ENCODE data around the gene FIBP. TPM values are rescaled to one million over a fixed set of nuclear protein-coding genes. Genes with fewer than 3 reads are reported as not detected.

Gene FIBP
- total RNA-seq, 1 donor from 2014 or later: 77.8 TPM

DNA sequence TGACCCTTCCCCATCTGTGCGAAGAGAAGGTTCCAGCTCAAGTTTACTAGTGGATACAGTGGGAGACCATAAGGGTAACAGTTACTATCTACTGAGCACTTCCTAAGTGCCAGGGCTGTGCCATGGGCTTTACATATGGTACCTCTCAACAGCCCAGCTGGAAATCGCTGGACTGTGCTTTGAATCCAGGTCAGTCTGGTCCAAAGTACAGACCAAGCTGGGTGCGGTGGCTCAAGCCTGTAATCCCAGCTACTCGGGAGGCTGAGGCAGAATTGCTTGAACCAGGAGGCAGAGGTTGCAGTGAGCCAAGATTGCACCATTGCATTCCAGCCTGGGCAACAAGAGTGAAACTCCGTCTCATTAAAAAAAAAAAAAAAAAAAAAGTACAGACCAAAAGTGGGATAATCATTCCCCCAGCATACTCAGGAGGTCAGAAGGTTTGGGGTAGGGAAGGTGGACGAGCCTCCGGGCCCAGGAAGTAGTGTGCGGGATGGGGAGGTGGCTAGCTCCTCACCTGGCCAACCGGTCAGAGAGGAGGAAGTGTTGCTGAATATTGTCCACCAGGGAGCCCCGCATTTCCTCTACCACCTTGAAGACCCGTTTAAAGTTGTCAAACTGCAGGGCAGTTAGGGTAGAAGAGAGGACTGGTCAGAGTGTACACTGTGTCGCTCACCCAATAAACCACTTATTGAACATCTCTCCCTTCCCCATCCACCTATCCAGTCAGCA, 2.3 kb downstream of the FIBP start:
- Mint-ChIP-seq H3K27ac (no peak overlapping the region), H3K4me3 (ENCODE audit: low read depth) (no peak overlapping the region), H3K36me3 (ENCODE audit: insufficient read depth) (peaks cover 6% of the 10 kb centered on the region)

DNA sequence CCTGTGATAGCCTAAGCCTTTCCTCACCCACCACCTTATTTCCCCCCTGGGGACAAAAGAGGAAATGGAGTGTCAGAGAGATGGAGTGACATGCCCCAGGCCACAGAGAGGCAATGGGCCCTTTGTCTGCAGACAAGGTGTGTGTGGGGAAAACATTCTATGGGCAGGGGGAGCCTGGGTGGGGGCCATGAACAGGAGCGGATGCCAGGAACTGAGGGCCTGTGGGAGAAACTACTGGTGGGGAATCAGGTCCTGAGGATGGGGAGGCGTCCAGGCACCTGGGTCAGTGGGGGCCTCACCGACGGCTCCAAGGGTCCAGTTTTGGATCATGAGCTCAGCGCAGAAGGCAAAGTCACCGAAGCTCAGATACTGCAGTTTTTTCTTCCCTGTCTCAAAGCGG, 3.0 kb downstream of the FIBP start:
- no peaks in the 10 kb centered on the region for H3K9me3 Mint-ChIP-seq (ENCODE audit: low read depth)
- peaks cover 29% of the 10 kb centered on the region for H3K4me1 Mint-ChIP-seq (ENCODE audit: low read depth)
- peaks cover 8% of the 10 kb centered on the region for H3K27me3 Mint-ChIP-seq
- H3K4me3 Mint-ChIP-seq (ENCODE audit: low read depth): no peak overlapping the region
- TF ChIP-seq, protein P1, sequence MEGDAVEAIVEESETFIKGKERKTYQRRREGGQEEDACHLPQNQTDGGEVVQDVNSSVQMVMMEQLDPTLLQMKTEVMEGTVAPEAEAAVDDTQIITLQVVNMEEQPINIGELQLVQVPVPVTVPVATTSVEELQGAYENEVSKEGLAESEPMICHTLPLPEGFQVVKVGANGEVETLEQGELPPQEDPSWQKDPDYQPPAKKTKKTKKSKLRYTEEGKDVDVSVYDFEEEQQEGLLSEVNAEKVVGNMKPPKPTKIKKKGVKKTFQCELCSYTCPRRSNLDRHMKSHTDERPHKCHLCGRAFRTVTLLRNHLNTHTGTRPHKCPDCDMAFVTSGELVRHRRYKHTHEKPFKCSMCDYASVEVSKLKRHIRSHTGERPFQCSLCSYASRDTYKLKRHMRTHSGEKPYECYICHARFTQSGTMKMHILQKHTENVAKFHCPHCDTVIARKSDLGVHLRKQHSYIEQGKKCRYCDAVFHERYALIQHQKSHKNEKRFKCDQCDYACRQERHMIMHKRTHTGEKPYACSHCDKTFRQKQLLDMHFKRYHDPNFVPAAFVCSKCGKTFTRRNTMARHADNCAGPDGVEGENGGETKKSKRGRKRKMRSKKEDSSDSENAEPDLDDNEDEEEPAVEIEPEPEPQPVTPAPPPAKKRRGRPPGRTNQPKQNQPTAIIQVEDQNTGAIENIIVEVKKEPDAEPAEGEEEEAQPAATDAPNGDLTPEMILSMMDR (IDR thresholded peaks at IDR 0.05; ENCODE audit: unreplicated experiment): no peak
- DNase-seq (ENCODE audit: low spot score, unreplicated experiment): no peak
- no peak overlapping the region for H3K27ac Mint-ChIP-seq
- H3K36me3 Mint-ChIP-seq (ENCODE audit: insufficient read depth): peaks cover 6% of the 10 kb centered on the region

More for the DNA sequence above, 2.3 kb downstream of the FIBP start:
- Mint-ChIP-seq H3K4me1 (ENCODE audit: low read depth) (peaks cover 30% of the 10 kb centered on the region), H3K9me3 (ENCODE audit: low read depth) (no peaks in the 10 kb centered on the region), H3K27me3 (peaks cover 8% of the 10 kb centered on the region)
- no peak for DNase-seq (ENCODE audit: low spot score, unreplicated experiment)
- TF ChIP-seq, protein P1 (IDR thresholded peaks at IDR 0.05; ENCODE audit: unreplicated experiment): no peak

DNA sequence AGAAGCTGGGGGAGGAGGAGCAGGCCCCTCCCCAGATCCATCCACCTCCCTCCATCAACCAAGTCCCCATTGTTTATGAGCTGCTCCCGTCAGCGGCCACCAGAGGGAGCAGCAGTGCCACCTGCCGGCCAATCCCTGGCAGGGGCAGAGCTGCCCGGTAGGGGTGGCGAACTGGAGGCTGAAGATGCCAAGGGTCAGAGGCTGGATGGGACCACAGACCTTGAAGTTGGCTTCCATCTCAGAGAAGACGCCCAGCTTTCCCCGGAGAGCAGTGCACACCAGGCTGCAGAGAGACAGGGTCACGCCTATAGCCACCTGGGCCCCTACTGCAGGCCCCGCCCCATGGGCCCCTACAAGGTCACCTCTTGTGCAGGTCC, 3.6 kb downstream of the FIBP start:
- TF ChIP-seq, protein P1 (IDR thresholded peaks at IDR 0.05; ENCODE audit: unreplicated experiment): peak; percentile 95
- peak overlapping the region; percentile 86 for H3K27ac Mint-ChIP-seq
- peaks cover 6% of the 10 kb centered on the region for H3K36me3 Mint-ChIP-seq (ENCODE audit: insufficient read depth)
- no peaks in the 10 kb centered on the region for H3K9me3 Mint-ChIP-seq (ENCODE audit: low read depth)
- H3K4me1 Mint-ChIP-seq (ENCODE audit: low read depth): peaks cover 24% of the 10 kb centered on the region
- peaks cover 2% of the 10 kb centered on the region for H3K27me3 Mint-ChIP-seq
- DNase-seq (ENCODE audit: low spot score, unreplicated experiment): peak; percentile 80
- peak overlapping the region; percentile 52 for H3K4me3 Mint-ChIP-seq (ENCODE audit: low read depth)

DNA sequence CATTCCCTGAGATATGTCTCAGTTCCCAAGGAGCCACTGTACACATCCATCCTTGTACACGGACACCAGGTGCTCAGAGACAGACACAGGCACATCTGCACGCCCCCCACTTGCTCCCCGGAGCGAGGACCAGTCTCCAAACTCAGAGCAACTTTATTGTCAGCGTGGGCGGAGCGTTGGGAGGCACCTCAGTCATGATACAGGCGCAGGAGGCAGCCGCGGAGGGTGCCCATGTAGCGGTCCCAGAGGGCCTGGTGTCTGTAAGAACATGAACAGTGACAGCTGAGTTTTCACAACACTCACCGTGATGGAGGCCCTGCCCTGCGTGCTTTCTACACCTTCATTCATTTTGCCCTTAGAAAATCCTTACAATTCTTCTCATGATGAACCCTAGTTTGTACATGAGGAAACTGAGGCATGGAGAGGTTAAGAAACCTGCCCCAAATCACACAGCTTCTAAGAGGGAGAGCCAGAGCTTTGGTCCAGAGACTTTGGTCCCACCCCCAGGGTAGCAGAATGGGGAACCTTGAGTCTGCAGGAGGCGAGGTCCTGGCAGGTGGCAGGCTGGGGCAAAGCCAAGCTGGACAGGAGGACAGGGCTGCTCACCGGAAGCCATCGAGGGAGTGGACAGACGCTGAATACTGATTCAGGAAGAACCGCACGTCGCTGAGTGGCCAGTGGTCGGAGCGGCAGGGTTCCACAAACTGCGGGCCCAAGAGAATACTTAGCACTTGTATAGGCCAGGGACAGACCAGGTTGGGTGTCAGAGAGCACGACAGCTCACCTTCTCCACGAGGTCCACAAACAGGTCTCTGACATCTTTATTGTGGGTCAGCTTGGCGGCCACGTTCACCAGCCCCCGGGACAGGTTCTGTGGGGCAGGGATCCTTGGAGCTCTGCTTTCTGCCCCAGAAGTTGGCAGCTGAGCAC, 4.2 kb downstream of the FIBP start:
- Mint-ChIP-seq H3K27ac (peak overlapping the region; percentile 86), H3K9me3 (ENCODE audit: low read depth) (no peaks in the 10 kb centered on the region), H3K4me1 (ENCODE audit: low read depth) (peaks cover 19% of the 10 kb centered on the region), H3K36me3 (ENCODE audit: insufficient read depth) (peaks cover 6% of the 10 kb centered on the region), H3K4me3 (ENCODE audit: low read depth) (no peak overlapping the region), H3K27me3 (no peaks in the 10 kb centered on the region)
- TF ChIP-seq, protein P1 (IDR thresholded peaks at IDR 0.05; ENCODE audit: unreplicated experiment): no peak
- DNase-seq (ENCODE audit: low spot score, unreplicated experiment): no peak

DNA sequence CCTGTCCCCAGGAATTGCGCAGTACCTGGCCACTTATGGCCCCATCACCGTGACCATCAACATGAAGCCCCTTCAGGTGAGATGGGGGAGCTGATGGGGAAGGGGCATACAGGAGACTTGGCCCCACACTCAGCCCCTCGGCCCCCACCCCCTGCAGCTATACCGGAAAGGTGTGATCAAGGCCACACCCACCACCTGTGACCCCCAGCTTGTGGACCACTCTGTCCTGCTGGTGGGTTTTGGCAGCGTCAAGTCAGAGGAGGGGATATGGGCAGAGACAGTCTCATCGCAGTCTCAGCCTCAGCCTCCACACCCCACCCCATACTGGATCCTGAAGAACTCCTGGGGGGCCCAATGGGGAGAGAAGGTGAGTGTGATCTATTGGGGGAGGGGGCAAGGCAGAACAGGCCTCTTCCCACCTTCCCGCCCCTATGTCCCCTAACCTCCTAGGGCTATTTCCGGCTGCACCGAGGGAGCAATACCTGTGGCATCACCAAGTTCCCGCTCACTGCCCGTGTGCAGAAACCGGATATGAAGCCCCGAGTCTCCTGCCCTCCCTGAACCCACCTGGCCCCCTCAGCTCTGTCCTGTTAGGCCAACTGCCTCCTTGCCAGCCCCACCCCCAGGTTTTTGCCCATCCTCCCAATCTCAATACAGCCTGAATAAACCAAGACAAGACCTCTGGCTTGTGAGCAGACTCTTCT, 5.1 kb downstream of the FIBP start:
- H3K9me3 Mint-ChIP-seq (ENCODE audit: low read depth): no peaks in the 10 kb centered on the region
- H3K27me3 Mint-ChIP-seq: no peaks in the 10 kb centered on the region
- no peak overlapping the region for H3K4me3 Mint-ChIP-seq (ENCODE audit: low read depth)
- no peak for DNase-seq (ENCODE audit: low spot score, unreplicated experiment)
- H3K27ac Mint-ChIP-seq: no peak overlapping the region
- H3K4me1 Mint-ChIP-seq (ENCODE audit: low read depth): peaks cover 15% of the 10 kb centered on the region
- H3K36me3 Mint-ChIP-seq (ENCODE audit: insufficient read depth): peaks cover 6% of the 10 kb centered on the region
- TF ChIP-seq, protein P1 (IDR thresholded peaks at IDR 0.05; ENCODE audit: unreplicated experiment): no peak
